Measurements from ENCODE around the gene DEPDC1B.
"Not testable (repeated sequence)": the region's sequence is repeated elsewhere in the genome, so short reads cannot be mapped to it uniquely, and the experiment has no call there.

The DEPDC1B gene

GRCh38 chr5:60577116-60577515, 122.8 kb downstream of the DEPDC1B start:
- DNase-seq (ENCODE audit: extremely low read depth, low read depth): no peak
- TF ChIP-seq CTCF (IDR thresholded peaks at IDR 0.05; ENCODE audit: low read depth, low read length): no peak

- DNase-seq (ENCODE audit: extremely low read depth, low read depth): no peak
- no peak for TF ChIP-seq CTCF (IDR thresholded peaks at IDR 0.05; ENCODE audit: low read depth, low read length)
Observed at GRCh38 chr5:60576425-60576824, 123.5 kb downstream of the DEPDC1B start.

- no peak for TF ChIP-seq CTCF (IDR thresholded peaks at IDR 0.05; ENCODE audit: low read depth, low read length)
- no peak for DNase-seq (ENCODE audit: extremely low read depth, low read depth)
Observed at GRCh38 chr5:60568646-60569045, 131.3 kb downstream of the DEPDC1B start.

GRCh38 chr5:60563696-60564324, 136.2 kb downstream of the DEPDC1B start:
- no peak for DNase-seq (ENCODE audit: extremely low read depth, low read depth)

GRCh38 chr5:60553291-60553690, 146.7 kb downstream of the DEPDC1B start:
- not testable (repeated sequence) for DNase-seq (ENCODE audit: extremely low read depth, low read depth)

More at GRCh38 chr5:60563696-60564324, 136.2 kb downstream of the DEPDC1B start:
- TF ChIP-seq CTCF (IDR thresholded peaks at IDR 0.05; ENCODE audit: low read depth, low read length): no peak

GRCh38 chr5:60551829-60552228, 148.1 kb downstream of the DEPDC1B start:
- no peak for TF ChIP-seq CTCF (IDR thresholded peaks at IDR 0.05; ENCODE audit: low read depth, low read length)
- DNase-seq (ENCODE audit: extremely low read depth, low read depth): no peak

- DNase-seq (ENCODE audit: extremely low read depth, low read depth): no peak
- no peak for TF ChIP-seq CTCF (IDR thresholded peaks at IDR 0.05; ENCODE audit: low read depth, low read length)
Observed at GRCh38 chr5:60551250-60551649, 148.7 kb downstream of the DEPDC1B start.

GRCh38 chr5:60550311-60550710, 149.7 kb downstream of the DEPDC1B start:
- no peak for TF ChIP-seq CTCF (IDR thresholded peaks at IDR 0.05; ENCODE audit: low read depth, low read length)
- no peak for DNase-seq (ENCODE audit: extremely low read depth, low read depth)

All from AG09319 (cell line).